ENCODE results near the gene ITGA1. TPM values are rescaled to one million over a fixed set of nuclear protein-coding genes. Genes with fewer than 3 reads are reported as not detected.

Gene ITGA1
- total and polyA plus RNA-seq, 2 donors (not counting 1 experiment from before 2014, with no cell fraction given) = 0.74 TPM; not detected in 1

DNA sequence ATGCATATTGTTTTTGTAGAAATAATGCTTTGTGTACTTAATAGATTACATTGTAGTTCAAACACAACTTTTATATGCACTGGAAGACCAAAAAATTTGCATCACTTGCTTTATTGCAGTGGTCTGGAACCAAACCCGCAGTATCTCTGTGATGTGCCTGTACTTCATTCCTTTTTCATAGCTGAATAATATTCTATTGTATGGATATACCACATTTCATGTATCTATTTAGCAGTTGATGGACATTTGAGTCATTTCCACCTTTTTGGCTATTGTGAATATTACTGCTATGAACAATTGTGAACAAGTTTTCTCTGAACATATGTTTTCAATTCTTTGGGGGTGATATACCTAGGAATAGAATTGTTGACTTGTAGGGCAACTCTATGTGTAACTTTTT is 40.1 kb downstream of the ITGA1 start:
- ChIA-PET CTCF (no interaction called here), POLR2A (no interaction called here)
- TF ChIP-seq, protein P1, sequence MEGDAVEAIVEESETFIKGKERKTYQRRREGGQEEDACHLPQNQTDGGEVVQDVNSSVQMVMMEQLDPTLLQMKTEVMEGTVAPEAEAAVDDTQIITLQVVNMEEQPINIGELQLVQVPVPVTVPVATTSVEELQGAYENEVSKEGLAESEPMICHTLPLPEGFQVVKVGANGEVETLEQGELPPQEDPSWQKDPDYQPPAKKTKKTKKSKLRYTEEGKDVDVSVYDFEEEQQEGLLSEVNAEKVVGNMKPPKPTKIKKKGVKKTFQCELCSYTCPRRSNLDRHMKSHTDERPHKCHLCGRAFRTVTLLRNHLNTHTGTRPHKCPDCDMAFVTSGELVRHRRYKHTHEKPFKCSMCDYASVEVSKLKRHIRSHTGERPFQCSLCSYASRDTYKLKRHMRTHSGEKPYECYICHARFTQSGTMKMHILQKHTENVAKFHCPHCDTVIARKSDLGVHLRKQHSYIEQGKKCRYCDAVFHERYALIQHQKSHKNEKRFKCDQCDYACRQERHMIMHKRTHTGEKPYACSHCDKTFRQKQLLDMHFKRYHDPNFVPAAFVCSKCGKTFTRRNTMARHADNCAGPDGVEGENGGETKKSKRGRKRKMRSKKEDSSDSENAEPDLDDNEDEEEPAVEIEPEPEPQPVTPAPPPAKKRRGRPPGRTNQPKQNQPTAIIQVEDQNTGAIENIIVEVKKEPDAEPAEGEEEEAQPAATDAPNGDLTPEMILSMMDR (IDR thresholded peaks at IDR 0.05) = no peak
- no peak for TF ChIP-seq EZH2 (IDR thresholded peaks at IDR 0.05; ENCODE audit: borderline replicate concordance, insufficient read depth, low read depth, low read length, poor library complexity, severe bottlenecking)
- H3K4me2 ChIP-seq (replicated peaks; ENCODE audit: low read depth, low read length, poor library complexity, severe bottlenecking) = no peak overlapping the region
- H2AFZ ChIP-seq (ENCODE audit: insufficient read depth, low read depth, low read length, poor library complexity, severe bottlenecking) = no peak overlapping the region
- no peak overlapping the region for H3K4me3 ChIP-seq (ENCODE audit: control extremely low read depth in 1 of 5, extremely low read depth in 1 of 5, insufficient read depth in 1 of 5, low read depth in 2 of 5, low read length in 4 of 5)
- no peak overlapping the region for H3K9ac ChIP-seq (ENCODE audit: low read length)
- Mint-ChIP-seq H3K4me1 (no peaks in the 10 kb centered on the region), H3K27ac (no peak overlapping the region), H3K4me3 (no peak overlapping the region), H3K27me3 (no peaks in the 10 kb centered on the region), H3K9me3 (ENCODE audit: insufficient read depth) (no peaks in the 10 kb centered on the region)
- ATAC-seq (ENCODE audit: low read depth) (no peak), DNase-seq (no peak)
- intact Hi-C loops (cut with micrococcal nuclease) = no loop called here
- no CpG with 5 or more reads among the region's 1 CpG for WGBS (ENCODE audit: insufficient coverage)
- no peaks in the 10 kb centered on the region for H3K4me1 ChIP-seq (ENCODE audit: control insufficient read depth in 2 of 2, insufficient read depth in 2 of 2, low read length in 2 of 2)
- H3K79me2 ChIP-seq (ENCODE audit: control insufficient read depth, insufficient read depth, low read length) = no peaks in the 10 kb centered on the region
- H3K27ac ChIP-seq (ENCODE audit: low read length in 2 of 2) = no peak overlapping the region
- H3K27me3 ChIP-seq (replicated peaks in 1 of 4; ENCODE audit: control extremely low read depth in 1 of 4, control insufficient read depth in 3 of 4, insufficient read depth in 4 of 4, low read length in 3 of 4) = no peaks in the 10 kb centered on the region
- H3K36me3 ChIP-seq (replicated peaks in 1 of 2; ENCODE audit: control extremely low read depth in 1 of 2, control insufficient read depth in 1 of 2, extremely low read depth in 1 of 2, insufficient read depth in 2 of 2, low read length in 1 of 2) = no peaks in the 10 kb centered on the region
- no peaks in the 10 kb centered on the region for H4K20me1 ChIP-seq (ENCODE audit: control insufficient read depth, insufficient read depth, low read length, poor library complexity, severe bottlenecking)
- H3K9me3 ChIP-seq (ENCODE audit: control extremely low read depth in 1 of 3, control insufficient read depth in 2 of 3, insufficient read depth in 1 of 3, low read length in 2 of 3) = peaks cover 0 to 2% (median 0%) of the 10 kb centered on the region in 3 donors

DNA sequence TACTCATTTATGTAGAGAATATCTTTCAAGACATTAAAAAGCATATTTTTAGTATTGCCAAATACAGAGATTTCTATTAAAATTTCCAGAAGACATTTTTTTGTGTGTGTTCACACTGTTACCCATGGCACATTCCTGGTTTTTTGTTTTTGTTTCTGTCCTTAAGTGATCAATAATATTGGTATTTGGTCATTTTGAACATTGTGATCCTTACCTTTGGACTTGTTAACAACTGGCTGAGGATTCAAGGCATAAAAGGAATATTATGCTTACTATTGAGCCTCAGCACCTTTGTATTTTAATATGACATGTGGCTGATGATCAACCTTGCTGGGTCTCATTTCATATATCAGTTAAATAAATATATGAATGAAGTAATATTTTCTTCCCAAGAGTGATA is 41.9 kb downstream of the ITGA1 start:
- ChIA-PET POLR2A (no interaction called here), CTCF (no interaction called here)
- Histone ChIP-seq H3K27me3 (replicated peaks in 1 of 4; ENCODE audit: control extremely low read depth in 1 of 4, control insufficient read depth in 3 of 4, insufficient read depth in 4 of 4, low read length in 3 of 4) (no peaks in the 10 kb centered on the region), H2AFZ (ENCODE audit: insufficient read depth, low read depth, low read length, poor library complexity, severe bottlenecking) (no peak overlapping the region), H3K79me2 (ENCODE audit: control insufficient read depth, insufficient read depth, low read length) (no peaks in the 10 kb centered on the region), H3K9ac (ENCODE audit: low read length) (no peak overlapping the region), H3K9me3 (ENCODE audit: control extremely low read depth in 1 of 3, control insufficient read depth in 2 of 3, insufficient read depth in 1 of 3, low read length in 2 of 3) (peaks cover 0 to 2% (median 0%) of the 10 kb centered on the region in 3 donors), H3K4me2 (replicated peaks; ENCODE audit: low read depth, low read length, poor library complexity, severe bottlenecking) (no peak overlapping the region), H3K4me3 (ENCODE audit: control extremely low read depth in 1 of 5, extremely low read depth in 1 of 5, insufficient read depth in 1 of 5, low read depth in 2 of 5, low read length in 4 of 5) (no peak overlapping the region), H3K4me1 (ENCODE audit: control insufficient read depth in 2 of 2, insufficient read depth in 2 of 2, low read length in 2 of 2) (no peaks in the 10 kb centered on the region), H3K36me3 (replicated peaks in 1 of 2; ENCODE audit: control extremely low read depth in 1 of 2, control insufficient read depth in 1 of 2, extremely low read depth in 1 of 2, insufficient read depth in 2 of 2, low read length in 1 of 2) (no peaks in the 10 kb centered on the region), H4K20me1 (ENCODE audit: control insufficient read depth, insufficient read depth, low read length, poor library complexity, severe bottlenecking) (no peaks in the 10 kb centered on the region), H3K27ac (ENCODE audit: low read length in 2 of 2) (no peak overlapping the region)
- no peak overlapping the region for H3K27ac Mint-ChIP-seq
- peaks cover 1% of the 10 kb centered on the region for H3K27me3 Mint-ChIP-seq
- no peak for DNase-seq
- ATAC-seq (ENCODE audit: low read depth) = no peak
- H3K9me3 Mint-ChIP-seq (ENCODE audit: insufficient read depth) = no peaks in the 10 kb centered on the region
- intact Hi-C loops (cut with micrococcal nuclease) = no loop called here
- no peak overlapping the region for H3K4me3 Mint-ChIP-seq
- no peak for TF ChIP-seq EZH2 (IDR thresholded peaks at IDR 0.05; ENCODE audit: borderline replicate concordance, insufficient read depth, low read depth, low read length, poor library complexity, severe bottlenecking)
- TF ChIP-seq, protein P1 (IDR thresholded peaks at IDR 0.05) = no peak
- no peaks in the 10 kb centered on the region for H3K4me1 Mint-ChIP-seq

Data from B cell (primary cell).